RWPE2 (cell line): ENCODE data around the gene RNF214.
A peak's percentile ranks its signal among the peaks of the same experiment; 100 is the strongest.

ENCODE experiments used
- ATAC-seq: fragments of 200-7000 bp; cut with Tn5 transposase; 3 replicates; pipeline ENCODE4 v1.9.1; 2021; ENCODE audit warnings: low read depth
- DNase-seq: peaks from one replicate; pipeline ENCODE4 v3.0.0-alpha.2; 2020; ENCODE audit warnings: low spot score
- H3K27ac ChIP-seq: fragments of 450-650 bp; 2 replicates; pipeline ENCODE4 v1.5.1; 2017; ENCODE audit warnings: mild to moderate bottlenecking; ENCODE audit not compliant: poor library complexity, severe bottlenecking
- H3K27me3 ChIP-seq: fragments of 250-450 bp; sonication (Bioruptor Pico); 2 replicates; pipeline ENCODE4 v1.5.1; 2021; ENCODE audit warnings: mild to moderate bottlenecking, moderate library complexity; ENCODE audit not compliant: insufficient read depth, poor library complexity, severe bottlenecking
- H3K36me3 ChIP-seq: fragments of 250-450 bp; sonication (Bioruptor Pico); 2 replicates; pipeline ENCODE4 v1.5.1; 2020; ENCODE audit warnings: low read depth, mild to moderate bottlenecking, moderate library complexity
- H3K4me1 ChIP-seq: fragments of 250-450 bp; sonication (Bioruptor Pico); 2 replicates; pipeline ENCODE4 v1.5.1; 2021; ENCODE audit warnings: mild to moderate bottlenecking, moderate library complexity; ENCODE audit not compliant: insufficient read depth, poor library complexity, severe bottlenecking
- H3K4me3 ChIP-seq: fragments of 250-450 bp; sonication (Bioruptor Pico); 2 replicates; pipeline ENCODE4 v1.5.1; 2021; ENCODE audit warnings: mild to moderate bottlenecking, moderate library complexity; ENCODE audit not compliant: severe bottlenecking
- H3K9me3 ChIP-seq: fragments of 250-450 bp; sonication (Bioruptor Pico); 2 replicates; pipeline ENCODE4 v1.5.1; 2021; ENCODE audit warnings: mild to moderate bottlenecking, moderate library complexity; ENCODE audit not compliant: severe bottlenecking
- TF ChIP-seq, protein P1 (sequence below): fragments of 450-650 bp; IDR thresholded peaks from one replicate; pipeline ENCODE4 v1.5.1; 2017; ENCODE audit warnings: mild to moderate bottlenecking, moderate library complexity; ENCODE audit not compliant: poor library complexity, severe bottlenecking

The RNF214 gene

DNA sequence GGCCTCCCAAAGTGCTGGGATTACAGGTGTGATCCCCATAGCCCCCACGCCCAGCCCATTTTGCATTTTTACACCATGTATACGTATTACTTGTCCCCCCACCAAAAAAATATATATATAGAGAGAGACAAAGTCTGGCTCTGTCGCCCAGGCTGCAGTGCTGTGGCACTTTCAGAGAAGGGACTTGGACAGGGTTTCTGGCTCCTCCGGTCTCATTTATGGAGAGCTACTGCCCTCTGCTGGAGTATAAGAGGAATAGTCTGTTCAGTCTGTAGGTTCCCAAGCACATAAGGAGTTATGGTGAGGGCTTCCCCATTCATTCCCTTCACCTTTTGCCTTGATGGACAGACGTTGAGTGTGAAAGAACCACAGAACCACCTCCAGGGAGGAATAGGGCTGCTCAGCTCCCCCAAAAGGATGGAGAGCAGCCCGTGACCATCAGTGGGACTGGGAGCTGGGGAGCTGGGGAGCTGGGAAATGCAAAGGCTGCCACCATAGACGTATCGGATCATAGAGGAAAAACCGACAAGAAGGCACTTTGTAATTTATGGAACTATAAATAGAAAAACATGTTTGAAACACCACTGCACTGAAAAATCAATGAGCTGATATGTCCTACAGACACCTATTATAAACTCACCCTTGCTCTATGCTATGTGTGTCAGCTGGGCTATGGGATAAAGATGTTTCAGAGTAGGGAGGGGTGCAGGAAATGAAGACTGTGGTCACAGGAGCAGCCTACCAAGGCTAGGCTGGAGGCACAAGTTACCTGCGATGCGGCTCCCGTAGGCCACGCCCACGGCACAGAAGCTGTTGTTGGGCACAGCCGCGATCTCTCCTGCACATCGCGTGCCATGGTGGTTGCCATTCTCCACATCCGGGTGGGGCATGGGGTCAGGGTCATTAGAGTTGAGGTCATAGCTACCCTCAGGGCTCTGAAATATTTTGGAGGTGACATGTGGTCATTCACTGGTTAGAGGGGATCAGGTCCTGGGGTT, 5.8 kb upstream of the RNF214 start:
- Histone ChIP-seq H3K27ac (no peak overlapping the region), H3K9me3 (no peaks in the 10 kb centered on the region), H3K4me1 (no peaks in the 10 kb centered on the region), H3K27me3 (no peaks in the 10 kb centered on the region), H3K36me3 (peaks cover 61% of the 10 kb centered on the region), H3K4me3 (no peak overlapping the region)
- TF ChIP-seq, protein P1, sequence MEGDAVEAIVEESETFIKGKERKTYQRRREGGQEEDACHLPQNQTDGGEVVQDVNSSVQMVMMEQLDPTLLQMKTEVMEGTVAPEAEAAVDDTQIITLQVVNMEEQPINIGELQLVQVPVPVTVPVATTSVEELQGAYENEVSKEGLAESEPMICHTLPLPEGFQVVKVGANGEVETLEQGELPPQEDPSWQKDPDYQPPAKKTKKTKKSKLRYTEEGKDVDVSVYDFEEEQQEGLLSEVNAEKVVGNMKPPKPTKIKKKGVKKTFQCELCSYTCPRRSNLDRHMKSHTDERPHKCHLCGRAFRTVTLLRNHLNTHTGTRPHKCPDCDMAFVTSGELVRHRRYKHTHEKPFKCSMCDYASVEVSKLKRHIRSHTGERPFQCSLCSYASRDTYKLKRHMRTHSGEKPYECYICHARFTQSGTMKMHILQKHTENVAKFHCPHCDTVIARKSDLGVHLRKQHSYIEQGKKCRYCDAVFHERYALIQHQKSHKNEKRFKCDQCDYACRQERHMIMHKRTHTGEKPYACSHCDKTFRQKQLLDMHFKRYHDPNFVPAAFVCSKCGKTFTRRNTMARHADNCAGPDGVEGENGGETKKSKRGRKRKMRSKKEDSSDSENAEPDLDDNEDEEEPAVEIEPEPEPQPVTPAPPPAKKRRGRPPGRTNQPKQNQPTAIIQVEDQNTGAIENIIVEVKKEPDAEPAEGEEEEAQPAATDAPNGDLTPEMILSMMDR, result peak; percentile 85
- DNase-seq, result peak; percentile 54
- ATAC-seq, result peak; percentile 70

DNA sequence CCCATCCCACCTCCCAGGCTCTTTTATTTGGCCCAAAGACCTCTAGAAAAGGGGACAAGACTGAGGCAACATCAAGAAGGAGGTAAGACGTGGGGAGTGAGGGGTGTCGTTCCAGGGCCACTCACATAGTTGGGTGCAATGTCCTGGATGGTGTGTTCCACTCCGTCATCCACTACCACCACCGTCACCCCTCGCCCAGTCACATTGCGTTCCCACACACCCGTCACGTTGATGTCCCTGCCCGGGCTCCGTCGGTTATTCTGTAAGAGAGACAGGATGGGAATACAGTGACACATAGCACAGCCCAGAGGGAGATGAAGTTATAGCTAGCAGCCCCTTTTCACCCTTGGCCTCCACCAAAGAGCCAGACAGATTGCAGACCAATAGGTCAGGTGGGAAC, 4.4 kb upstream of the RNF214 start:
- ATAC-seq (no peak), DNase-seq (peak; percentile 51)
- no peaks in the 10 kb centered on the region for H3K9me3 ChIP-seq
- H3K4me1 ChIP-seq, result no peaks in the 10 kb centered on the region
- no peaks in the 10 kb centered on the region for H3K27me3 ChIP-seq
- H3K36me3 ChIP-seq, result peaks cover 48% of the 10 kb centered on the region
- no peak overlapping the region for H3K27ac ChIP-seq
- H3K4me3 ChIP-seq, result no peak overlapping the region
- TF ChIP-seq, protein P1, result no peak

DNA sequence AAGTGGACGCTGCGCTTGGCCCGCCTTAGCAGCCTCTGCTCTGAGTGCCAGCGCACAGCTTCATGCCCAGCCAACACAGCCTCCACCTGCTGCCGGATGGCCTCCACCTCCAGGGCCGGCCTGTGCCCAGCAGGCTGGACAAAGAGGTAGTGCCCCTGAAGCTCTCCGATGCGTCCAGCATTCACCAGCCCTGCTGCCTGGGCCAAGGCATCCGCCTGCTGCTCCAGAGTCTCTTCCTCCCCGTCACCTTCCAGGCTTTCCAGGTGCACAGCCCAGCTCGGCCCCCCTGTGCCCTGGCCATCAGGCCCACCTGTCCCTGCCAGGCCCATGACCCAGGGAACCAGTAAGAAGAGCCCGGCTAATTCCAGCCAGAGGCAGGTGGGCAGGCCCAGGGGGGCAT, 3.1 kb upstream of the RNF214 start:
- Histone ChIP-seq H3K27ac (no peak overlapping the region), H3K4me3 (no peak overlapping the region), H3K36me3 (peaks cover 44% of the 10 kb centered on the region), H3K27me3 (no peaks in the 10 kb centered on the region), H3K4me1 (no peaks in the 10 kb centered on the region), H3K9me3 (no peaks in the 10 kb centered on the region)
- ATAC-seq (no peak), DNase-seq (peak; percentile 51)
- TF ChIP-seq, protein P1, result no peak

DNA sequence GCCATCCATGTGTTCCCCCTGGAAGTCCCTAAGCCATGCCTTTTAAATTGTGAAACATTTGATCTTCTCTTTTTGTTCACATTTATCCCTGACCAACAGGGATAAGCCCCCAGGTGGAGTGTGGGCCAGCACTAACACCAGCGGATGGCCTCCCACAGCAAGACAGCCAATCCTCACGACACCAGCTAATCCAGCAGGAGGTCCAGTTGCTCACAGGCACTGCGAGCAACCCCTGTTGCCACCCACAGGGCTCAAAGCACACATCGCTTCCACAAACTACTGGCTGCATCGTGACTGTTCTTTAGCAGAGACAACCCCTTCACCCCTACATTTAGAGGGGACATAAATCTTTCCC, 2.6 kb upstream of the RNF214 start:
- DNase-seq (peak; percentile 27), ATAC-seq (no peak)
- Histone ChIP-seq H3K27me3 (no peaks in the 10 kb centered on the region), H3K4me1 (no peaks in the 10 kb centered on the region), H3K9me3 (no peaks in the 10 kb centered on the region), H3K36me3 (peaks cover 48% of the 10 kb centered on the region), H3K4me3 (no peak overlapping the region), H3K27ac (no peak overlapping the region)
- TF ChIP-seq, protein P1, result no peak
